Right renal pelvis (tissue), 4 donors: ENCODE data around the gene TAF6. TPM values are rescaled to one million over a fixed set of nuclear protein-coding genes. Genes with fewer than 3 reads are reported as not detected.

Source experiments
- DNase-seq, 4 donors: peaks; one replicate each; pipeline ENCODE4 v3.0.0-alpha.2; 2013; ENCODE audit warnings: low read depth in 4 of 4, low spot score in 3 of 4, missing footprints in 1 of 4
- polyA plus RNA-seq, 4 donors: library from polyadenylated mRNA; unstranded; fragments of 120-200 nt; gene quantifications; one replicate each; pipeline ENCODE4 v1.2.1, GENCODE V29; 2013; ENCODE audit not compliant: insufficient read length in 4 of 4

TAF6 gene
- polyA plus RNA-seq, 4 donors, result 53.9 to 64.5 (median 60.1) TPM

DNA sequence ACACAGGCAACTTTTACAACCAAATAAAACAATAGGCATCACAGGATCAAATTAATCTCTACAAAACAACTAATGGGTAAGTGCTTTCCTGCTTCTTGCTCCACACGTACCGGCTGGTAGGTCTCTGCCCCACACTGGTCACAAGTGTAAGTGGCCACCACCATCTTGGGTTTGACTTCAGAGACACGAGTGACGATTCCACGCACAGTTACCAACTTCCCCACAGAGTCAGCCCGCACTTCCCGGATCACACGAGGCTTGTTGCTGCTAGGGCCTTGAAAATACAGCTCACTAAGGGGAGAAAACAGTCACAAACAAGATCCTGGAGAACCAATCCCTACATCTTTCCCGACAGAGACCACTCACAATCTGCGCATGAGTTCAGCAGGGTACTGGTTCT is 20.2 kb downstream of the TAF6 start:
- no peak for DNase-seq

DNA sequence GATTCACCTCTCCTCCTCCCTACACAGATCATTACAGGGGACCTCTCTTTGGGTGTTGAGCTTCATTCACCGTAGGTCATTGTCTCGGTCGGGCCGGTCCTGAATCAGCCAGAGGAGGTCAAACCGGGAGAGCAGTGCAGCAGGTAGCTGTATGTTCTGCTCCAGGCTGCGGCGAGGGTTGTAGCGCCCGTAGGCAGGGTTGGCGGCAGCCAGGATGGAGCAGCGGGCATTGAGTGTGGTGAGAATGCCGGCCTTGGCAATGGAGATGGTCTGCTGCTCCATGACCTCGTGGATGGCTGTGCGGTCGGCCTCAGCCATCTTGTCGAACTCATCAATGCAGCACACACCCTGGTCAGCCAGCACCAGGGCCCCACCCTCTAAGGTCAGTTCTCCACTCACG is 23.5 kb downstream of the TAF6 start:
- DNase-seq, result no peak

DNA sequence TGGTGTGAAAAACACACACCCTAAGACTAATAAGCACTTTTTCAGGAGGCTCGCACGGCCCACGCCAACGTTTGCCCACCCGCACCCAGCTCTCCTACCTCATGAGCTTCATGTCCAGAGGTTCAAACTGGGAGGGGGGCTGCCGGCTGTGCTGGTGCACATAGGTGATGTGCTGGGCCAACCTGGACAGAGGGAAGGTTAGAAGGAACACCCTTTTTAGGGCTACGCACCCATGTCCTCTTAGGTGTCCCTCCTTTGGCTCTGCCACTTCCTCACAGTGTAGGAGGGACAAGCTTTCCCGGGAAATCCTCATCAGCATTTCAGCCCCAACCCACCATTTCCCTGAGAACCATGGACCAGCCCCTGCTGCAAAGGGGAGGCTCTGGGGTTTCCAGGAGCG is 23.9 kb downstream of the TAF6 start:
- no peak for DNase-seq

DNA sequence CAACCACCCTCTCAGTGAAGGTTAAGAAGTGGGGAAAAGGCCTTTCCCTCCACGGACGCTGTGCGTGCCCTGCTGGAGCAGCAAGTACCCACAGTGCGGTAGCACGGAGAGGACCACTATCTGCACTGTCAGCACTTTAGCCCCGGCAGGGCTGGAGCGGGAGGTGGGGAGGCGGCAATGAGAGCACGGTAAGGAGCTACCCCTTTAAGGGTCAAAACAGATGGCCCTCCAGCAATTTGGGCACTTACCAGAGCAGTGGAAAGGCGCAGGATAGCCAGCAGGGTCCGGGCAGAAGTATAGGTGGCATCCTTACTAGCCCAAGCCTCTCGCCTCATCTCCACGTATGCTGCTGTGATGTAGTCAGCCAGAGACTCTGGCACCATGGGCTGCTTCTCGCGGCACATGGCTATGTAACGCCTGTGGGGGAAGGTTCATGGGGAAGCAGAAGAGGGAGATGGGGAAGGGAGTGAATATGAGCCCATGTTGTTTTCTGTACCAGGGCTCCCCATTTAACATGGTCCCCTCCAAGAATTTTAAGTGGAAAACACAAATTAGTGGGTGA is 25.2 kb downstream of the TAF6 start:
- DNase-seq, result no peak

DNA sequence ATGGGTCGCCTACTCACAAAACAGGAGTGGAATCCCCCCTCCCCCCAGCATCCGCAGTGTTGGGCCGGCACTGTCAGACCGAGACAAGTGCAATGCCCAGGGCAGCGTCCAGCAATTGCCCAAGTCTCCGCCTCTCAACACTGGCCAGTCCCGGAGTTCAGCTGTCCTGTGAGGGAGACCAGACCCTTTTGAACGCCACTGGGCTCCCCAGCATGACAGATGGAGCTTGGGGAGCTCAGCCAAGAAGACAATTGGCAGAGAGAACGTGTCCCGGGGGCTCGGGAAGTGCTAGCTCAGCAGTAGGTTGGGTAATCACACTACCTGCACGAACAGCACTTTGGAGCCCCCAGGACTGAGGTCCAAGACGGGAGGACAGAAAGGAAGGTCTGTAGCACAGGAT is 25.7 kb downstream of the TAF6 start:
- no peak for DNase-seq

DNA sequence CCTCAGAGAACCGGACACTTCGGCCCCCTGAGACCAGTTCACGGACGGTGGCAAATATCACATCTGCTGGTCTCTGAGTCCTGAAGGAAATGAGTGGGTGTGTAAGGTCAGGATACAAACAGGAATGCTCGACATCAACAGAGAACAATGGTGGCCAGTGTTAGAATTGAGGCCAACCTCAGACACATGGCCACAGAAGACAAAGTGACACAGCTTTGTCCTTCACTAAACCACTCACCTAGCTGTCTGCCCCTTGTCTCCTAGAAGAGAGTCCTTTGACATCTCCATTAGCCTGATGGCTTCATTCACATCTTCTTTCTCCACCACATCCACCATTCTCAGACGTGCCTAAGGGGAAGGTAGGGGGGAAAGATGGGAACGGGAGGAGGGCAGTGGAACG is 26.1 kb downstream of the TAF6 start:
- no peak for DNase-seq

DNA sequence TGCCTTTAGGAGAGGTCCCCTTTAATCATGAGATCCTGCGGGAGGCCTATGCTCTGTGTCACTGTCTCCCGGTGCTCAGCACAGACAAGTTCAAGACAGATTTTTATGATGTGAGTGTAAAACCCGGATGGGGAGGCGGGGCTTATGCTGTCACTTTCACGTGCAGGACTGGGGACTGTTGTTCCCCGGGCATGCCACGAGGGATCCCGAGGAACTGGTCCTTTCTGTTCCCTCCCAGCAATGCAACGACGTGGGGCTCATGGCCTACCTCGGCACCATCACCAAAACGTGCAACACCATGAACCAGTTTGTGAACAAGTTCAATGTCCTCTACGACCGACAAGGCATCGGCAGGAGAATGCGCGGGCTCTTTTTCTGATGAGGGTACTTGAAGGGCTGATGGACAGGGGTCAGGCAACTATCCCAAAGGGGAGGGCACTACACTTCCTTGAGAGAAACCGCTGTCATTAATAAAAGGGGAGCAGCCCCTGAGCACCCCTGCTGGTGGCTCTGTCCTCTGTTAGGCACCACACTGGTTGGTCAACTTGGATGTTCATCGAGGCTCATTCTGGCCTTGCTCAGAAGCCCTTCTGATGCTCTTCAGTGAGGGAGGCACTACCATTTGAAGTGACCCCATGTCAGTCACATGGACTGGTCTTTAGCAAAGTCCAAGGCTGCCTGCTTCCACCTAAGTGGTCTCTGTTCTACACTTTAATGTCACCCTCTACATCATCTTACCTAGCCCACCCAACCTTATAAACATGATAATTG is 27.6 kb downstream of the TAF6 start:
- no peak for DNase-seq

DNA sequence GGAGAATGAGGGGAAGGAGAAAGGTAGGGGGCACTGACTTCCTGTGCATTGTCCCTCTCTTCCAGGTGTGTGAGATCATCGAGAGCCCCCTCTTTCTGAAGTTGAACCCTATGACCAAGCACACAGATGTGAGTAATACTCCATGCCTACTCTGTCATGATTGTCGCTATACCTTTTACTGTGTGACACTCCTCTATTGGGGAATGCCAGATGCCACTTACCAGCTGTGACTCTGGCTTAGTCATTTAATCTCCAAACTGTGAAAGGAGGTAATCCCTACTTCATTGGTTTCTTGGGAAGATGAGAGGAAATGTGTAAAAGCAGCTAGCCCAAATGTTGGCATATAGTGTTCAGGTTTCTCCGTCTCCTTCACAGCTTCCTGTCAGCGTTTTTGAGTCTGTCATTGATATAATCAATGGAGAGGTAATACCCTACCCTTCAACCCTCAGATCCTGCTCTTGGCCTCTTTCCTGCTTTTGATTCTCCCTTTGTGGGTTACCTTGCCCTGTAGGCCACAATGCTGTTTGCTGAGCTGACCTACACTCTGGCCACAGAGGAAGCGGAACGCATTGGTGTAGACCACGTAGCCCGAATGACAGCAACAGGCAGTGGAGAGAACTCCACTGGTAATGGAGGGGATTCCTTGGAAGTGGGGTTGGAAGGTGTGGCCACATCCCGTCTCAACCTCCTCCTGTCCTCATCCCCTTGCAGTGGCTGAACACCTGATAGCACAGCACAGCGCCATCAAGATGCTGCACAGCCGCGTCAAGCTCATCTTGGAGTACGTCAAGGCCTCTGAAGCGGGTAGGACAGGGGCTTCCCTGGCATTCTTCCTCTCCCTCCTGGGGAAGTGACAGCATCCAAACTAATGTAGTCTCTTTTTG is 28.4 kb downstream of the TAF6 start:
- DNase-seq, result no peak

DNA sequence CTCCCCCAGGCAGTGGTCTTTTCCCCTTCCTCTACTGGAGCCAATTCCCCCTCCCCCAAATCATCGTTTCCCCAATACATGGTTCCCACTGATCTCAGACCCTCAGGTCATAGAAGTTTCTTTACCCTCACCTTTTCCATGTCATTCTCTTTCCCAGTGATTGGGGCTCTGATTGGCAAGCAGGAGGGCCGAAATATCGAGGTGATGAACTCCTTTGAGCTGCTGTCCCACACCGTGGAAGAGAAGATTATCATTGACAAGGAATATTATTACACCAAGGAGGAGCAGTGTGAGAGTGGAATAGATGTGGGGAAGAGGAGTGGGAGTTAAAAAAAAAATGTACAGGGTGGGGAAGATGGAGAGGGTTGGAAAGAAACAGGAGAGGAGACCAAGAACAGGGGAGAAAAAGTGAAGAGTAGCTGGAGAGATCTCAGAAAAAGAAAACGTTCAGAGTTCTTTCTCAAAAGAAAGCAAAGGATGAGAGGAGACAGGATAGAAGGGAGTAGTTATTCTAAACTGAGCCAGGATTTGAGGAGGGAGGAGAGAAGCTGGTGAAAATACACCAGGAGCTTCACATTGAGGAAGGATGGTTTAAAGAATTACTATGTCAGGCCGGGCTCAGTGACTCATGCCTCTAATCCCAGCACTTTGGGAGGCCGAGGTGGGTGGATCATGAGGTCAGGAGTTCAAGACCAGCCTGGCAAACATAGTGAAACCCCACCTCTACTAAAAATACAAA is 29.5 kb downstream of the TAF6 start:
- no peak for DNase-seq

DNA sequence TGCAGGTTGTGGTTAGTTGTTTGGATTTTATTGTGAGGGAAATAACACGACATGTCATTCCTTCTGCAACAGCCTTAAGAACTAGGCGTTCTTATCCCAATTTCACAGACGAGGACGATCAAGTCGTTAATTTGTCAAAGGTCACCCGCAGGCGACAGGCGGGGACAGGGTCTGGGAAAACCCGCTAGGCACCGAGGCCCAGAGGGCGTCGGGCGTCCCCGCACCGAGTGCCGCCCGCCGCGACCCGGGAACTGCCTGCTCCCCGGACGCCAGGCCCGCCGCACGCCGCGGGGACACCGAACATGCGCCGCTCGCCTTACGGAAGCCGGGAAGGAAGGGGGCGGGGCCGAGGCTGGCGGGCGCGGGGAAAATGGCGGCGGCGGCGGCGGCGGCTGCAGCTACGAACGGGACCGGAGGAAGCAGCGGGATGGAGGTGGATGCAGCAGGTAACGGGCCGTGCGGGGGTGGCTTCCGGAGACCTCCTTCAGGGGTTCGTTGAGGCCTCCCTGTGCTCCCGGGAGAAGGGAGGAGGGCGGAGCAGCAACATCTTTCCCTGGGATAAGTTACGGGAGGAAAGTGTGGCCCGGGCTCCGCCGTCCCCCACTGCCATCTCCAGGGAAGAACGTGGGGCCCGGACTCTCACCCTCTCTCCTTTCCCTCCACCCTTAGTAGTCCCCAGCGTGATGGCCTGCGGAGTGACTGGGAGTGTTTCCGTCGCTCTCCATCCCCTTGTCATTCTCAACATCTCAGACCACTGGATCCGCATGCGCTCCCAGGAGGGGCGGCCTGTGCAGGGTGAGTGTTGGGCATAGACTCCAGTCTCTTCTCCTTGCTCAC is 30.3 kb downstream of the TAF6 start, which contains the start of gene COPS6:
Gene COPS6 (plus strand): TSS at position 349 of the 837 bp plus-strand sequence. CDS start 22 bp downstream, at position 371.
- DNase-seq, result peak in 3 of 4 donors; percentile 61 to 69 (median 61)

DNA sequence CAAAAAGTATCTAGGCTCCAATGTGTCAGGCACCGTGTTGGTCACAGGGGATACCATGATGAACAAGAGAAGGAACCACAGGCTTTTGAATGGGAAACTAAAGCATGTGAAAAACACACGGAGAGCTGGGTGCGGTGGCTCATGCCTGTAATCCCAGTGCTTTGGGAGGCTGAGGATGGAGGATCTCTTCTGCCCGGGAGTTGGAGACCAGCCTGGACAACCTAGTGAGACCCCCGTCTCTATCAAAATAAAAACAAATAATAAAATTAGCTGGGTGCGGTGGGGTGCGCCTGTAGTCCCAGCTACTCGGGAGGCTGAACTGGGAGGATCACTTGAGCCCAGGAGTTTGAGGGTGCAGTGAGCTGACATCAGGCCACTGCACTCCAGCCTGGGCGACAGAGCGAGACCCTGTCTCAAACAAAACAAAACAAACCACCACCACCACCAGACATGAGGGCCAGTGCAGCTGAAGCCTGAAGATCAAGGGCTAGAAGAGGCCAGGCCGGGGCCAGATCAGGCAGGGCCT is 31.0 kb downstream of the TAF6 start:
- DNase-seq, result no peak

DNA sequence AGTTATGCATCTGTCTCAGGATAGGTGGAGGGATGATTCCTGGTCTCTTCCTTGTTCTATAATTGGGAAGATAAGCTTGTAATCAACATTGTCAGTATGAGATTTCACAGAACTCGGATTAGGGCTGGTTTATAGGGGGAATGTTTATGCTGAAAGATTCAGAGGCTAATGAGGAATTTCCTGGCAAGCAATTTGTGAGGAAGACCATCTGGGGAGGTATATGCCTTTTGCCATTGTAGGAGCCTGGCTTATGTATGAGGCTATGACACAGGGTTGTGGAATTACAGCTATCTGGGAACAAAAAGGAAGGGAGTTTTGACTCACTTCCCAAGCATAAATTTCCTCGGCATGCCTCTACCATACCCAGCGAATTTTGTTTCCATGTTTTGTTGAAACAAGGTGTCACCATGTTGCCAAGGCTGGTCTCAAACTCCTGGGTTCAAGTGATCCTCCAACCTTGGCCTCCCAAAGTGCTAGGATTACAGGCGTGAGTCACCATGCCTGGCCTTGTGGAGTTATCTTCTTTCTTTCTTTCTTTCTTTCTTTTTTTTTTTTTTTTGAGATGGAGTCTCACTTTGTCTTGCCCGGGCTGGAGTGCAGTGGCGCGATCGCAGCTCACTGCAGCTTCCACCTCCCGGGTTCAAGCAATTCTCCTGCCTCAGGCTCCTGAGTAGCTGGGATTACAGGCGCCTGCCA is 32.0 kb downstream of the TAF6 start:
- peak in 2 of 4 donors; percentile 33 to 47 for DNase-seq

DNA sequence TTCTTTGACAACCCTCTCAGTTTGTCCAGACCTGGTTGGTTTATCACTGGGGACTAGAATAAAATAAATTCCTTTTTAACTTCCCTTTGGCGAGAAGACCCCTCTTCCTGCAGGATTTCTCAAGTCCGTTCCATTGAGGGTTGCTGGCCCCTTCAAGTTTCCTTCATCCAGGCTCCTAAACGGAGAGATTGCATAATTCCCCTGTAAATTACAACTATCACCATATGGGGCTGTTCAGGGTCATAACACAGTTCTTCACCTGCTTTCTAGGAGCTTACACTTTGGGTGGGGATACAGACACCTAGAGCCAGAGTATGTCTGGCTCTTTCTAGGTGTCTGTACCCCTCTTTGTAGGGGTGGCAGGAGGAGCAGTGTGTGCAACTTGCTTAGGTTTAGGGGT is 33.6 kb downstream of the TAF6 start:
- no peak for DNase-seq

DNA sequence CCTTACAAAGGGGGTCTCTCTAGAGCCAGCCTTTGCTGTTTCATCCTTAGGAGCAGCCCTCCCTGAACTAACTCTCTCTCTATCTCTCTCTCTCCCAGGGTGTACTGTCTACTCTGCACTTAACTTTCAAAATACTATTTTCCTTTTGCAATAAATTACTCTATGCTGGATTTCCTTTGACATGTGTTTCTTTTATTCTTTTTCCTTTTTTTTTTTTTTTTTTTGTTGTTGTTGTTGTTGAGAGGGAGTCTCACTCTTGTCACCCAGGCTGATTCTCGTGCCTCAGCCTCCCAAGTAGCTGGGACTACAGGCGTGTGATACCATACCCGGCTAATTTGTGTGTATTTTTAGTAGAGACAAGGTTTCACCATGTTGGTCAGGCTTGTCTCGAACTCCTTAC is 36.2 kb downstream of the TAF6 start:
- no peak for DNase-seq

DNA sequence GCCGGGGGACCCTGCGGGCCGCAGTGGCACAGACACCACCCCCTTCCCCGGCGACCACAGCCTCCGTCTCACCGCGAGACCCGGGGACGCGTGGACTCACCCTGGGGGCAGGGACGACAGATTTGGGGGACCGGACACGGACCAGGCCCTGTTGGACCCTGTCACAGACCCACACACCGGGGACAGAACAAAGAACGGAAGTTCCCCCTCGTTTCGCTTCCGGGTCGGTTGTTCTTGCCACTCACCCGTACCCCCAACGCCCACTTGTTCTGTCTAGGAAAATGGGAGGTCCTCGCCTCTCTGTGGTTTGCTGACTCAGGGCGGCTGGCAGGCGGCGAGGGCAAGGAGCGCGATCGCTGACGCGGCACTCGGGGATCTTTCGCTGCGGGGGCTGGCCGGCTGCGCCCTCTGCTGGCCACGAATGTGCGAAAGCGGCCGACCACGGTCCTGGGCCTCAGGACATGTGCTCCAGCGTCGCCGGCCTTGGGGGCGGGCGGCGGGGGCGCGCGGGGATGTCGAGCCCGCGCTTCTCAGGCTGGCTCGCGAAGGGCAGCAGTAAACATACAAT is 37.5 kb downstream of the TAF6 start, which contains the start of gene ZNF3:
Gene ZNF3 (minus strand): TSS at position 189 of the 568 bp plus-strand sequence. CDS start 4,366 bp downstream, outside the sequence.
- DNase-seq, result peak; percentile 96 to 99 (median 98)

DNA sequence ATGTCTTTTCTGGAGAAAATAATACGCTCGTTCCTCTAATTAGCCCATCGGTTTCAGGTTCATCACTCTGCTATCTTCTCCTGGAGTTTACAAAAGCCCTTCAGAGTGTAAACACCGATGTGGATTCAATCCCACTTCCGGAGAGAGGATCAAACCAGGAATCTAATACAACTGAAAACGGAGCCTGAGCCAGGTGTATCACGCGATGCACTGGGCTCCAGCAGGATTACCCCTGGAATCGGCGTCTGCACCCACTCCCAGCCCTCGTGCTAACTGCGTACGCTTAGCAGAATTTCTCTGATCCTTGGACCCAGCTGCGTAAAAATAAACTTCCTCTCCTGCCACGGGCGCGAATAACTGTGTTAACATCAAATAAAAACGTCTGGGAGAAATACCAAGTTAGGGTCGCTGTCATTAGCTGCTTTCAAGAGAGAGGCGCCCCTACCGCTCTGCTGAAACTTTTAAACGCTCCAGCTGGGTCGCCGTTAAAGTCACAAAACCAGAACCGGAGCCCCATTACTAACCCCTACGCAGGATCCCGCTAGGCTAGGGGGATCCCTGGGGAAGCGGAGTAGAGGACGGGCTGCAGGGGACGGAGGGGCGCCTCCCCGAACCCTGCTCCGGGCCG is 38.1 kb downstream of the TAF6 start:
- DNase-seq, result peak in 1 of 4 donors; percentile 22

DNA sequence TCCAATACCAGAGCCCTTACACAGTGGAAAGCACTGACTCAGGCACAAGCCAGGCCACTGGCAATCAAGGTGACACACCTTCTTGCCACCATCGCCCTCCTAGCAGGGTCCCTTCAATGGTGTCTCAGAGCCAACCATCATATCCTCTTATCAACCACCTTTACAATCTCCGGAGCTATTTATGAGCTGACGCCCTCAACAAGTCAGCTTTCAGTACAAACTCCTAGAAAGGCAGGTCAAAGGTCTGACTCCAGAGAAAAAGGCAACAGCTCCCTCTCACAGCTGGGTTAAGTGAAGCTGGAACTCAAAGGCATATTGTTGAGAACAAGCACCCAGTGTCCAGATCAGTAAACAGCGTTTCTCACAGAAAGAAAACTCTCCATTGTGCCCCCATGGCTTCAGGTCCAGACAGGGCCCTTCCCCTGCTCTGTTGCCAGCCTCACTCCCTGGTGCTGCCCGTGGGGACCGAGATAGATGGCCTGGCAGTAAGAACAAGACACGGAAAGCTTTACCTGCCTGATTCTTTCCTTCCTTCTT is 40.1 kb downstream of the TAF6 start:
- no peak for DNase-seq

DNA sequence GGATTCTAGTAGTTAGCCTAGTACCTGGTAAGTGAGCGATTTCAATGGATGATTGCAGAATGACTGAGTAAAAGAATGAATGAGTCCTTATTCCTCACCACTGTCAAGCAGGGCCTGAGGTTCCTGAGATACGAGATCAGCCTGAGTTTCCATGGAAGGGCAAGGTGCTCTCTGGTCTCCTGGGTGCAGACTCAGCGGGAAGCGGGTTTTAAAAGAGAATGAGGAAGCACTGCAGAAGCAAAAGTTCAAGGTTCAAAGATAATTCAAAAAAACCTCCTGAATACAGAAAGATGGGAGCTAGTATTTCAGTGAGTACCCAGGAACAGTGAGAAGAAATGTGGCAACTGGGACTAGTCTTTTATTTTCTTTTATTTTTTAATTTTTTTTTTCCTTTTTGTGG is 42.0 kb downstream of the TAF6 start:
- DNase-seq, result no peak
